GM18520 (cell line): ENCODE measurements around the gene CCNA2.

Experiments
- ATAC-seq: cut with Tn5 transposase; IDR thresholded peaks from one replicate; pipeline ENCODE4 v1.9.1; 2021; ENCODE audit not compliant: unreplicated experiment

The CCNA2 gene

GRCh38 chr4:121806411-121806810 is 17.3 kb downstream of the CCNA2 start:
- ATAC-seq = no peak

GRCh38 chr4:121801715-121802075 is 22.0 kb downstream of the CCNA2 start:
- ATAC-seq = no peak

- ATAC-seq = peak; percentile 61
Measured at GRCh38 chr4:121800961-121801714, 22.5 kb downstream of the CCNA2 start, which contains the start of gene EXOSC9. Gene EXOSC9 (plus strand): TSS chr4:121801323. CDS start chr4:121801425, 102 bp downstream.

GRCh38 chr4:121800638-121800960 is 23.1 kb downstream of the CCNA2 start:
- ATAC-seq = peak; percentile 10

GRCh38 chr4:121799867-121800501 is 23.7 kb downstream of the CCNA2 start:
- no peak for ATAC-seq

- no peak for ATAC-seq
Measured at GRCh38 chr4:121799208-121799823, 24.4 kb downstream of the CCNA2 start.

- ATAC-seq = no peak
Measured at GRCh38 chr4:121796283-121796682, 27.4 kb downstream of the CCNA2 start.

- ATAC-seq = no peak
Measured at GRCh38 chr4:121794505-121795188, 29.0 kb downstream of the CCNA2 start.

- no peak for ATAC-seq
Measured at GRCh38 chr4:121792966-121793365, 30.7 kb downstream of the CCNA2 start.

- no peak for ATAC-seq
Measured at GRCh38 chr4:121791481-121791880, 32.2 kb downstream of the CCNA2 start.

- no peak for ATAC-seq
Measured at GRCh38 chr4:121790976-121791375, 32.7 kb downstream of the CCNA2 start.

- no peak for ATAC-seq
Measured at GRCh38 chr4:121789960-121790829, 33.5 kb downstream of the CCNA2 start.

- ATAC-seq = no peak
Measured at GRCh38 chr4:121789455-121789854, 34.2 kb downstream of the CCNA2 start.

- peak; percentile 77 for ATAC-seq
Measured at GRCh38 chr4:121788896-121789295, 34.8 kb downstream of the CCNA2 start.

- no peak for ATAC-seq
Measured at GRCh38 chr4:121786221-121786620, 37.5 kb downstream of the CCNA2 start.

- ATAC-seq = no peak
Measured at GRCh38 chr4:121785479-121785878, 38.2 kb downstream of the CCNA2 start.

GRCh38 chr4:121784975-121785374 is 38.7 kb downstream of the CCNA2 start:
- ATAC-seq = no peak

- no peak for ATAC-seq
Measured at GRCh38 chr4:121784401-121784800, 39.3 kb downstream of the CCNA2 start.

- no peak for ATAC-seq
Measured at GRCh38 chr4:121783210-121783609, 40.5 kb downstream of the CCNA2 start.

GRCh38 chr4:121778991-121779628 is 44.6 kb downstream of the CCNA2 start:
- no peak for ATAC-seq
